ENCODE results near the gene CFAP61.
"Not testable (repeated sequence)": the region's sequence is repeated elsewhere in the genome, so short reads cannot be mapped to it uniquely, and the experiment has no call there.

The CFAP61 gene

GRCh38 chr20:20052074-20052970, at the start of gene CFAP61, which contains the start of gene CRNKL1:
TSS of gene CFAP61 (plus strand) at chr20:20052532. CDS start at chr20:20056654, 4,122 bp downstream.
TSS of gene CRNKL1 (minus strand) at chr20:20052466. CDS start at chr20:20052342, 124 bp downstream.
- peak; percentile 88 for FAIRE-seq

GRCh38 chr20:20003031-20003954, 49.0 kb upstream of the CFAP61 start:
- peak; percentile 8 for FAIRE-seq

- FAIRE-seq, result not testable (repeated sequence)
Measured at GRCh38 chr20:20003955-20004322, 48.4 kb upstream of the CFAP61 start.

DNA sequence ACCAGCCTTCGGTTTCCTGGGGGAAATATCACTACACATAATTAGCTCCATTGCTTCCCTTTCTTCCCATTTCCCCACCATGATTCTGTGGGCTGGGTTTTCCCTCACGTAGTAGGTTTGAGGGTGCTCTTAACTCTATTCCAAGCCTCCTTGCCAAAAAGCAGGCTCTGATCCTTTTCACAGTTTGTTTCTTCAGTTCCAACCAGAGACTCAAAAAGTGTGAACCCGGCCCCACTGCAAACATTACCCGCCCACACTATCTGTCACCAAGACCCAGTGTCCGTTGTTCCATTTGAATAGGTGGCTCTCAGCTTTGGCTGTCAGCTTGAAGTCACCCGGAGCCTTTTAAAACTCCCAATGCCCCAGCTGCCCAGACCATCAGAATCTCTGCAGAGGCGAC, 47.0 kb upstream of the CFAP61 start:
- FAIRE-seq, result no peak

DNA sequence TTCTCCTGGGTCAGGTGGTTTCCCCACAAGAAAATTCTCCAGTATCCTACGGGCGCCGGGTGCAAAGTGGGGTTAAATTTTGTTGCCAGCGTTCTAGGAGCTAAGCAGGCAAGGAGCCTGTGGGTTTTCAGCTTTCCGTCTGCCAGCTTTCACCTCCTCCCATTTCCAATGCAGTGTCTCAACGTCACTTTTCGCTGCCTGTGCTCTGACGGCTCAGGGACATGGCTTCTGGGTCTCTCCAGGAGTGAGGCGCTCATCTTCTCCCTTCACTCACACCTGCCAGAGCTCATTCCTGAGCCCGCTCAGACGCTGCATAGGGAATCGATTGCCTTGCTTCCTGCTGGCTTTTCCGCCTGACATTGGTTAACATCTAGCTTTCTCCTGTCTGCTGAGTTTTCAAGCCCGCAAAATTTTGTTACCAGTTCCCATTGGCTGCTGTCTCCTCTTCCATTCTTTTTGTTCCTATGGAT, 42.5 kb upstream of the CFAP61 start:
- FAIRE-seq, result no peak

- FAIRE-seq, result peak; percentile 99
Measured at GRCh38 chr20:20010639-20011500, 41.5 kb upstream of the CFAP61 start.

- FAIRE-seq, result no peak
Measured at GRCh38 chr20:20012541-20012940, 39.8 kb upstream of the CFAP61 start.

DNA sequence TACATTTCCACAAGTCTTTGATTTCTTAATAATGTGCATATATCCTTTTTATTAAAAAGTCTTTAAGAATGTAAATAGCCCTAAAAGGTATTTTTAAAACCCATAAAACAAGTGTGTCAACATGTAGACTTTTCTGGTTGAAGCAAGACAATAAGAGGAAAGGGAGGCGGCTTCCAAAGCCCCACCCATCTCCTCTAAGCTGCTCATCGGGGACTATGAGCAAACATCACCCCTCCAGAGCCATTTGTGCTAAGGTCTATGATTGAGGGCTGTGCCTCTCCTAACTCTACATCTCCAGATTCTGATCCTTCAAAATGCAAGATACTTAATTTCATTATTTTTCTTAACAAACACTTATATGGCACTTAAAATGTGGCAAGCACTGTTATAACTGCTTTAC, 37.7 kb upstream of the CFAP61 start:
- FAIRE-seq, result no peak

DNA sequence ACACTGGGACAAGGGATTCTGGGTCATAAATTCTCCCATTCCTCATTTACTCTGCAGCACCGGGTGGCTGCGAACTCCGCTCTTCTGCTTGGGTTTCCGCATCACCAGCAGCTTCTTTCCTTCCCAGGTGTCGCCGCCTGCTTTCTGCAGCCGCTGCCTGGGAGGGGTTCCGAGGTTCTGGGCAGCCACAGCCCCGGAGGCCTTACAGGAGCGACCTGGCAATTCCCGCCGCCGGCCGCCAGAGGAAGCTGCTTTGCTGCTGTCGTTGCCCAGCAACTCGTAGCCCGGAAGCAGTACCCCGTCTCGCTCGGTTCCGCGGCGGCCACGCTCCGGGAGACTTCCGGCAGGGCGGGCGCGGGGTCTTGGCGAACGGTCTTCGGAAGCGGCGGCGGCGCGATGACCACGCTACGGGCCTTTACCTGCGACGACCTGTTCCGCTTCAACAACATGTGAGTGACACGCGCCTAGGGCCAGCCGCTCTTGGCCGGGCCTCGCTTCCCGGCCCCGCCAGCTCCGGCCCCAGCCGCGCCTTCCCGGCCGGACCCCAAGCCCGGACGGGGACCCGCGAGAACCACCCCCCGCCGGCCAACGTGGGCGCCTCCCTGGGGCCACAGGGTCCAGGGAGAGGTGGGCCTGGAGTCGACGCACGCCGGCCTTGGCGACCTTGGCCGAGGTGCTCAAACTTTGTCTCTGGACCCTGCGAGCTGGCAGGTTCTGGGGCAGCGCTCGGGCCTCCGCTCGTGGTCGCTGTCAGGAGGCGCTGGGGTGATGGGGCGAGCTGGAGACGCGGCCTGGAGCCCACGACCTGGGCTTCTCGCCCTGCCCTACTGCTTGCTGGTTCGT, 35.1 kb upstream of the CFAP61 start, which contains the start of gene NAA20:
Gene NAA20 (plus strand): TSS at position 362 of the 843 bp plus-strand sequence. CDS start 35 bp downstream, at position 397.
- FAIRE-seq, result no peak

DNA sequence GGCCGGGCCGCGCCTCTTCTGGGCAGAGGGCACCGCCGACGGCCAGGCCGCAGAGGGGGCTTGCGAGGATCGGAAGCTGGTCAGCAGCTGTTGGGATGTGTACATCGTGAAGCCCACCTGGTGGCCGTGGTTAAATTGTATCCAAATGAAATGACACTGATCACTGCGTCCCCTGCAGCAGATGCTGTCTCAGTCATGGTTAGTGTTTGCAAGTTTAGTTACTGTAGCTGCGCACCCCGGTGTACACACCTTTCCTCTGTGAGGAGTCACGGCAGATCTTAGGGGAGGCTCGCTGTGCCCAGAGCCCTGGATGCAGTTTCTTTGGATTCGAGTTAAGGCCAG, 34.5 kb upstream of the CFAP61 start:
- FAIRE-seq, result no peak

- FAIRE-seq, result no peak
Measured at GRCh38 chr20:20018366-20018765, 34.0 kb upstream of the CFAP61 start.

DNA sequence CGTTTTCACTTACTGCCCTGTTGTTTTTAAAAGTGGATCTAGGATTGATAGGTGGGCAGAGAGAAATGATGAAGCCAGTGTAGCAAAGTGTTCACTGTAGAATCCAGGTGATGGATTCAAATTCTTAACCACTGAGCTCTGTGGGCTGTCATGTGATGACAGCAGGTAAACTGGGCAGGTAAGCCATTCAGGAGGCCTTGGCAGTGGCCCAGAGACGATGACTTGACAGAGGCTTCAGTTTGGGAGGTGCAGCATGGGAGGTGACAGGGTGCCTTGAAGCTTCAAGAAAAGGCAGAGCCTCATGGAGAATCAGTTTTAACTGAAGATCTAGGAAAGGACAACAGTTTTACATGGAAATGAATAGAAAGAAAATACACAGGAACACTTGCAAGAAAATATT, 33.2 kb upstream of the CFAP61 start:
- FAIRE-seq, result no peak

DNA sequence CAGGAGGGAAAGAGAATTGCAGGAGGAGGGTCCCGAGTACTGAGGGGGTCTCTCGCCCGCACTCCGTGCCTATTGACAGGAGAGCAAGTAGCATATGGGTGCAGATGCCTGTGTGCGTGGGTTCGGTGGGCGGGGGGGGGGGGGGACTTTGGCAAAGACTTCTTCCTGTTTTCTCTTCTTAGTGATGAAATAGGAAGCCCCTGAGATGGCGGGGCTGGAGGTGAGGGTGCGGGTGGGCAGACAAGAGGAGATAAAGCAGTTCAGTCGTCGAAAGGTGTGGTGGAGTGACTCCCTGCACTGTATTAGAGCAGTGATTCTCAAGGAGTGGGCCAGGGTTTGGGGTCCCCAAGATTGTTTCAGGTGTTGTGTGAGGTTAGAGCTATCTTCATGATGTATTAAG, 31.4 kb upstream of the CFAP61 start:
- FAIRE-seq, result no peak

- FAIRE-seq, result no peak
Measured at GRCh38 chr20:20021835-20022234, 30.5 kb upstream of the CFAP61 start.

DNA sequence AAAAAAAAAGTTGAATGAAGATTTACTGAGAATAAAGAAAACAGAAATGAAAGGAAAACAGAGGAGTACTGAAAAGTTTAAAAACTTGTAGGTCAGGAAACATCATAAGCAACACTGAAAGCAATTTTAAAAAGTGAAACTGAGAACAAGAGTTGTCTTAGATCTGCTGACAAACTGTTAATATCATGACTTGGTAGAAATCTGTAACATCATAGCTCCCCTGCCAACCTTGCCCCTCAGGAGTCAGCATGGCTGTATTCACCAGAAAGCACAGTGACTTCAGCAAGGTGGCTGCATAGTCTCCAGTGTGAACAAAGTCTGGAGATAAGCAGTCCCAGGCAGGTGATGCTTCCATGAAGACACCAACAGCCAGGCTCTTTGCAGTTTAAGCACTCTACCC, 29.8 kb upstream of the CFAP61 start:
- FAIRE-seq, result no peak

- FAIRE-seq, result no peak
Measured at GRCh38 chr20:20023395-20023794, 28.9 kb upstream of the CFAP61 start.

- no peak for FAIRE-seq
Measured at GRCh38 chr20:20024942-20025341, 27.4 kb upstream of the CFAP61 start.

GRCh38 chr20:20027284-20027683, 25.0 kb upstream of the CFAP61 start:
- FAIRE-seq, result no peak

- no peak for FAIRE-seq
Measured at GRCh38 chr20:20031790-20032189, 20.5 kb upstream of the CFAP61 start.

- FAIRE-seq, result peak; percentile 95
Measured at GRCh38 chr20:20034486-20034885, 17.8 kb upstream of the CFAP61 start.

GRCh38 chr20:20036756-20037155, 15.6 kb upstream of the CFAP61 start:
- no peak for FAIRE-seq
